CD4-positive, alpha-beta T cell treated with Interleukin-10 for 1 hour (primary cell): Measurements from ENCODE around the gene CDC37L1.
A peak's percentile ranks its signal among the peaks of the same experiment; 100 is the strongest.
"Not testable (repeated sequence)": the region's sequence is repeated elsewhere in the genome, so short reads cannot be mapped to it uniquely, and the experiment has no call there.

Source experiments
- DNase-seq: peaks from one replicate; pipeline ENCODE4 v3.0.0-alpha.2; 2020

The CDC37L1 gene

GRCh38 chr9:4716163-4716562 is 36.8 kb downstream of the CDC37L1 start:
- DNase-seq = no peak

GRCh38 chr9:4717815-4718214 is 38.4 kb downstream of the CDC37L1 start:
- DNase-seq = no peak

GRCh38 chr9:4718911-4719310 is 39.5 kb downstream of the CDC37L1 start:
- DNase-seq = no peak

GRCh38 chr9:4721736-4722135 is 42.4 kb downstream of the CDC37L1 start:
- DNase-seq = no peak

- DNase-seq = no peak
These were observed 46.5 kb downstream of the CDC37L1 start for GRCh38 chr9:4725706-4726442.

GRCh38 chr9:4727593-4727992 is 48.2 kb downstream of the CDC37L1 start:
- DNase-seq = no peak

- no peak for DNase-seq
These were observed 53.5 kb downstream of the CDC37L1 start for GRCh38 chr9:4732890-4733289.

GRCh38 chr9:4734150-4734549 is 54.8 kb downstream of the CDC37L1 start:
- no peak for DNase-seq

- no peak for DNase-seq
These were observed 59.7 kb downstream of the CDC37L1 start for GRCh38 chr9:4738866-4739586.

GRCh38 chr9:4739587-4740387 is 60.4 kb downstream of the CDC37L1 start:
- DNase-seq = no peak

GRCh38 chr9:4740388-4740637 is 60.9 kb downstream of the CDC37L1 start:
- no peak for DNase-seq

GRCh38 chr9:4740638-4741364 is 61.4 kb downstream of the CDC37L1 start, which contains the start of gene AK3:
Gene AK3 (minus strand): TSS chr9:4741202. CDS start chr9:4741087, 115 bp downstream.
- peak; percentile 88 for DNase-seq

GRCh38 chr9:4741365-4742089 is 62.2 kb downstream of the CDC37L1 start:
- peak; percentile 11 for DNase-seq

GRCh38 chr9:4742246-4742645 is 62.9 kb downstream of the CDC37L1 start:
- no peak for DNase-seq

GRCh38 chr9:4743131-4743875 is 63.9 kb downstream of the CDC37L1 start:
- no peak for DNase-seq

GRCh38 chr9:4746278-4747030 is 67.1 kb downstream of the CDC37L1 start:
- no peak for DNase-seq

GRCh38 chr9:4748612-4749011 is 69.2 kb downstream of the CDC37L1 start:
- DNase-seq = no peak

GRCh38 chr9:4750023-4750673 is 70.8 kb downstream of the CDC37L1 start:
- DNase-seq = peak; percentile 60

GRCh38 chr9:4754530-4754929 is 75.2 kb downstream of the CDC37L1 start:
- not testable (repeated sequence) for DNase-seq

GRCh38 chr9:4755026-4755609 is 75.7 kb downstream of the CDC37L1 start:
- DNase-seq = no peak
